ENCODE data around the gene IRX2. TPM values are rescaled to one million over a fixed set of nuclear protein-coding genes. Genes with fewer than 3 reads are reported as not detected.

Gene IRX2
- total and polyA plus RNA-seq, 10 of the 15 experiments (the other 5 are each of a cell fraction or from before 2014, with no cell fraction given): not detected

- DNase-seq (ENCODE audit: low read depth, low spot score): no peak
- Histone ChIP-seq H3K36me3 (ENCODE audit: control insufficient read depth in 2 of 2, insufficient read depth in 2 of 2, low read length in 1 of 2) (no peaks in the 10 kb centered on the region), H4K20me1 (ENCODE audit: control insufficient read depth, insufficient read depth) (no peaks in the 10 kb centered on the region), H3K27ac (ENCODE audit: control insufficient read depth, insufficient read depth) (no peak overlapping the region), H3K4me3 (no peak overlapping the region), H2AFZ (ENCODE audit: control insufficient read depth, low read depth, low read length) (no peak overlapping the region), H3K9ac (ENCODE audit: control insufficient read depth, insufficient read depth, low read length) (no peak overlapping the region), H3K79me2 (ENCODE audit: control insufficient read depth, insufficient read depth, low read length) (no peaks in the 10 kb centered on the region), H3K27me3 (replicated peaks in 1 of 2; ENCODE audit: control insufficient read depth in 2 of 2, insufficient read depth in 2 of 2, low read length in 1 of 2) (no peaks in the 10 kb centered on the region), H3K9me3 (replicated peaks; ENCODE audit: control insufficient read depth, insufficient read depth, low read length) (no peaks in the 10 kb centered on the region; the same call in 2 of the 3 replicates), H3K4me1 (ENCODE audit: control insufficient read depth, insufficient read depth, low read length) (no peaks in the 10 kb centered on the region), H3K4me2 (ENCODE audit: control insufficient read depth, insufficient read depth) (no peak overlapping the region)
- BruUV-seq (replicated peaks): no TSS peak
- ChIA-PET RAD21 (ENCODE audit: unreplicated experiment) (no interaction called here), POLR2A (no interaction called here), SMC1A (ENCODE audit: uncharacterized antibody, unreplicated experiment) (no interaction called here), CTCF (no interaction called here)
- intact Hi-C loops (cut with micrococcal nuclease; ENCODE audit: unreplicated experiment) (no loop called here), in situ Hi-C loops (cut with MboI) (no loop called here)
- 49% methylated on average over 6 of the region's 6 CpGs for WGBS (ENCODE audit: insufficient coverage, insufficient replicate concordance, low lambda C conversion rate, missing lambda C conversion rate)
- FAIRE-seq: no peak
- TF ChIP-seq RAD51 (IDR thresholded peaks at IDR 0.05) (no peak), POU2F2 (IDR thresholded peaks at IDR 0.05; ENCODE audit: borderline replicate concordance, low read depth, low read length) (no peak), BMI1 (IDR thresholded peaks at IDR 0.05; ENCODE audit: borderline replicate concordance) (no peak), ATF7 (IDR thresholded peaks at IDR 0.05; ENCODE audit: low read depth) (no peak), CREB1 (IDR thresholded peaks at IDR 0.05; ENCODE audit: low read depth) (no peak), STAT1 (conservative IDR thresholded peaks at IDR 0.05) (no peak), HSF1 (IDR thresholded peaks at IDR 0.05; ENCODE audit: low read depth, low read length) (no peak), ZNF622 (IDR thresholded peaks at IDR 0.05) (no peak), ZZZ3 (IDR thresholded peaks at IDR 0.05; ENCODE audit: control insufficient read depth, insufficient read length, low read depth) (no peak), SP1 (IDR thresholded peaks at IDR 0.05; ENCODE audit: low read depth, low read length) (no peak), MTA2 (IDR thresholded peaks at IDR 0.05; ENCODE audit: low read depth) (no peak), ZNF592 (IDR thresholded peaks at IDR 0.05) (no peak), HDAC6 (IDR thresholded peaks at IDR 0.05; ENCODE audit: unreplicated experiment) (no peak)
- ATAC-seq: no peak
These were observed 37.5 kb downstream of the IRX2 start for GRCh38 chr5:2714026-2714425.
